GM23248 (cell line): Measurements from ENCODE around the gene PCDH20. TPM values are rescaled to one million over a fixed set of nuclear protein-coding genes. Genes with fewer than 3 reads are reported as not detected.
A peak's percentile ranks its signal among the peaks of the same experiment; 100 is the strongest.

ENCODE experiments used
- DNase-seq: peaks from one replicate; pipeline ENCODE4 v3.0.0-alpha.2; 2015
- H2AFZ ChIP-seq: fragments of 200-600 bp; sonication (generic); 2 replicates; pipeline ENCODE4 v1.6.1; 2016; ENCODE audit warnings: antibody characterized with exemption
- H3F3A ChIP-seq: fragments of 200-600 bp; sonication (generic); 2 replicates; pipeline ENCODE4 v1.6.1; 2016; ENCODE audit warnings: mild to moderate bottlenecking, antibody characterized with exemption, mixed run types; ENCODE audit not compliant: insufficient read depth
- H3K27ac ChIP-seq: fragments of 200-600 bp; sonication (generic); 2 replicates; pipeline ENCODE4 v1.5.1; 2016; ENCODE audit warnings: mild to moderate bottlenecking
- H3K27me3 ChIP-seq: fragments of 200-600 bp; sonication (generic); replicated peaks from 2 replicates; pipeline ENCODE4 v1.6.1; 2016; ENCODE audit warnings: mild to moderate bottlenecking; ENCODE audit not compliant: insufficient read depth
- H3K36me3 ChIP-seq: fragments of 200-600 bp; sonication (generic); 2 replicates; pipeline ENCODE4 v1.6.1; 2016; ENCODE audit warnings: low read depth, mild to moderate bottlenecking
- H3K4me1 ChIP-seq: fragments of 200-600 bp; sonication (generic); 2 replicates; pipeline ENCODE4 v1.6.1; 2016; ENCODE audit warnings: mild to moderate bottlenecking; ENCODE audit not compliant: insufficient read depth
- H3K4me2 ChIP-seq: fragments of 200-600 bp; sonication (generic); one replicate; pipeline ENCODE4 v1.6.1; 2016; ENCODE audit warnings: mild to moderate bottlenecking; ENCODE audit not compliant: unreplicated experiment
- H3K4me3 ChIP-seq: fragments of 200-600 bp; sonication (generic); 2 replicates; pipeline ENCODE4 v1.5.1; 2016; ENCODE audit warnings: mild to moderate bottlenecking
- H3K79me2 ChIP-seq: fragments of 200-600 bp; sonication (generic); 2 replicates; pipeline ENCODE4 v1.6.1; 2016; ENCODE audit warnings: mild to moderate bottlenecking; ENCODE audit not compliant: insufficient read depth
- H3K9ac ChIP-seq: fragments of 200-600 bp; sonication (generic); 2 replicates; pipeline ENCODE4 v1.6.1; 2016; ENCODE audit warnings: mild to moderate bottlenecking
- H3K9me2 ChIP-seq: fragments of 200-600 bp; sonication (generic); 2 replicates; pipeline ENCODE4 v1.6.1; 2016; ENCODE audit warnings: mixed run types, mild to moderate bottlenecking, moderate library complexity; ENCODE audit not compliant: insufficient read depth
- H3K9me3 ChIP-seq: fragments of 200-600 bp; sonication (generic); one replicate; pipeline ENCODE4 v1.6.1; 2017; ENCODE audit warnings: low read depth
- H4K20me1 ChIP-seq: fragments of 200-600 bp; sonication (generic); 2 replicates; pipeline ENCODE4 v1.6.0; 2016; ENCODE audit not compliant: insufficient read depth
- EZH2 ChIP-seq: fragments of 200-600 bp; sonication (generic); IDR thresholded peaks from 2 replicates; pipeline ENCODE4 v1.6.1; 2018; ENCODE audit warnings: antibody characterized with exemption, mild to moderate bottlenecking; ENCODE audit not compliant: insufficient read depth, poor library complexity, severe bottlenecking
- EZH2phosphoT487 ChIP-seq: fragments of 200-600 bp; sonication (generic); IDR thresholded peaks from 2 replicates; pipeline ENCODE4 v1.6.1; 2018; ENCODE audit warnings: antibody characterized with exemption, moderate library complexity, mild to moderate bottlenecking, low read depth; ENCODE audit not compliant: insufficient read depth
- WGBS, 2 experiments: methylation state at CpG; one replicate each; pipeline ENCODE4 v1.1.6; 2015 to 2017; ENCODE audit warnings: low lambda C conversion rate in 2 of 2, low coverage in 1 of 2; ENCODE audit errors: missing lambda C conversion rate in 2 of 2; 5-methylcytosine and 5-hydroxymethylcytosine counted together
- in situ Hi-C: fragments of 300-500 bp; cut with MboI; formaldehyde crosslinking; loops from 2 replicates; pipeline ENCODE4 v1.15.0; 2020
- polyA plus RNA-seq: library from polyadenylated mRNA; unstranded; fragments of >200 nt; fragmentation: Nextera tagmentation; extraction: Ambion mirVana; gene quantifications from 2 replicates; pipeline ENCODE4 v1.2.1, GENCODE V29; 2016
- total RNA-seq: library from RNA; depleted of rRNA; stranded (reverse); fragments of >200 nt; shearing (Covaris generic); gene quantifications from 2 replicates; pipeline ENCODE4 v1.2.3, GENCODE V29; 2014

PCDH20 gene
- total and polyA plus RNA-seq, 2 experiments from 2014 or later, result under 0.01 TPM; not detected in 1

DNA sequence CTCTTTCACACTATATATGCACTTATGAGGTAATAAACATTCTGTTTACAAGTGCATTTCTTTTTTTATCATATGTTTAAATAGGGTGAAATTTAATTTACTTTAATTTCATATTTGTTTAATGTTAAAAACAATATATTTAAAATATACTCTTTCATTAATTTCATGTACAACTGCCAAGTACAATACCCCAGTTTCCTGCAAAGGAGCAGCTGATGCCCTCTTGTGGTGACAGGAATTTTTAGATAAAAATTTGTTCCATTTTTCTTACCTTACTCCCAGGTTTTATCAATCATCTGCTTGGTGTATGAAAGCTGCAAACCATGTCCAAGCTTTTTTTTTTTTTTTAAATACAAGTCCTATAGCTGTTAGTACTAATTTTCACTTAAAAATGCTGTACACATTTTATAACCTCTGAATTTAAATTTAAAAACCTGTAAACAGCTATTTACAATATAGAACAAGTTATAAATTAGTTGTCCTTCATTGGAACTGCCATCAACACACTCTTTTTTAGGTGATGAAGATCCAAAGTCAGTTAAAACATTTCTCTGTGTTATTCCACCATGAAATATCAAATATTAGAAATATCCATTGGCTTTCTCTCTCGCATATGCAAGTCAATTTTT lies 4.9 kb downstream of the PCDH20 start:
- H3K4me2 ChIP-seq, result no peak overlapping the region
- no peaks in the 10 kb centered on the region for H3K36me3 ChIP-seq
- 14 to 23% methylated on average over 1 of the region's 1 CpG for WGBS, 2 experiments
- TF ChIP-seq EZH2, result no peak
- H3K9ac ChIP-seq, result no peak overlapping the region
- in situ Hi-C loops, result loop anchor here (25.0 kb wide), 1 partner anchor 948 kb away; no protein-coding TSS in a partner anchor
- DNase-seq, result peak; percentile 32
- no peaks in the 10 kb centered on the region for H3K9me3 ChIP-seq
- no peaks in the 10 kb centered on the region for H3K9me2 ChIP-seq
- no peak overlapping the region for H3K27ac ChIP-seq
- H3K79me2 ChIP-seq, result no peaks in the 10 kb centered on the region
- H3K4me1 ChIP-seq, result no peaks in the 10 kb centered on the region
- H2AFZ ChIP-seq, result no peak overlapping the region
- H3K27me3 ChIP-seq, result peaks cover 10% of the 10 kb centered on the region; the same call in 1 of the 2 replicates
- H4K20me1 ChIP-seq, result no peaks in the 10 kb centered on the region
- H3K4me3 ChIP-seq, result no peak overlapping the region
- H3F3A ChIP-seq, result no peaks in the 10 kb centered on the region

DNA sequence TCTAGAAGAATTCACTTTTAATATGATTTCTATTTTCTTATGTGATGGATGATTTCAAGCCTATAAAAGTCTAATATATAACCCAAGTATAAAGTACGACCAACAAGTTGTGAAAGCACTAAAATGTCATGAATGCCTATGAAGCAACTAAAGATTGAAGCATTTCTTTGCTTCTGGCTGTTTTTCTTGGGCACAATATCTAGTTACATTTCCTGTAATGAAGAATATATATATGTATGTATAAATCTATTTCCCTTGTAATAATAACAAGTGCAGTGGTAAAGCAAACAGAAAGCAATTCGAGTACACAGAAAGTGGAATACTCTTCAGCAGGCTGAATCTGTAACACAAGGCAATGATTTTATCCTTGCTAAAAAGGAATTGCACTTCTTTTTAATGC lies 5.4 kb downstream of the PCDH20 start:
- Histone ChIP-seq H4K20me1 (no peaks in the 10 kb centered on the region), H3K4me2 (no peak overlapping the region), H3K9ac (no peak overlapping the region), H3K9me3 (no peaks in the 10 kb centered on the region), H3K4me1 (no peaks in the 10 kb centered on the region), H3K36me3 (no peaks in the 10 kb centered on the region), H3K27ac (no peak overlapping the region), H3K4me3 (no peak overlapping the region), H3K9me2 (no peaks in the 10 kb centered on the region), H3F3A (no peaks in the 10 kb centered on the region), H2AFZ (no peak overlapping the region), H3K79me2 (no peaks in the 10 kb centered on the region), H3K27me3 (peaks cover 5% of the 10 kb centered on the region; the same call in 1 of the 2 replicates)
- 0% methylated on average over 2 of the region's 2 CpGs for WGBS, 2 experiments
- in situ Hi-C loops, result loop anchor here (25.0 kb wide), 1 partner anchor 948 kb away; no protein-coding TSS in a partner anchor
- no peak for DNase-seq
- no peak for TF ChIP-seq EZH2
- no peak for TF ChIP-seq EZH2phosphoT487

DNA sequence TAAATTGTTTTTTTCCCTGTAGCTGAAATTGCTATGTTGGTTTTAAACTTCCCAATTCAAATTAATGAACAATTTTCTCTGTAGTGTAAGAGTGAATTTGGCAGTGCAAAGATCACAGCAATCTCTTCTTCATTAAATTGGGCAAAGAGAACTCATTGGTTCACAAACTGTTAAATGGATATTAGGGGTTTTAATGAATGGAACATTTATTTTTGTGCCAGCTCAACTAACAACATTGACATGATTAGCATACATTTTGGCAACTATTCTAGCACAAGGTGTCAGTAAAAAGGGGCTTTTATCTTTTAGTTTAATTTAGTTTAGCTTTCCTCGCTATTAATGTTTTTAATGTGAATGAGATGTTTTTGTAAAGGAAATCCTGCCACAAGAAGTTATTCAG lies 7.1 kb downstream of the PCDH20 start:
- WGBS, 2 experiments, result 0 to 2% methylated on average over 1 of the region's 1 CpG
- H3K27ac ChIP-seq, result no peak overlapping the region
- H3K4me1 ChIP-seq, result no peaks in the 10 kb centered on the region
- no peak overlapping the region for H3K4me2 ChIP-seq
- H4K20me1 ChIP-seq, result no peaks in the 10 kb centered on the region
- no peak overlapping the region for H3K9ac ChIP-seq
- no peaks in the 10 kb centered on the region for H3K27me3 ChIP-seq
- in situ Hi-C loops, result loop anchor here (25.0 kb wide), 1 partner anchor 946 kb away; no protein-coding TSS in a partner anchor
- H3K9me2 ChIP-seq, result no peaks in the 10 kb centered on the region
- H2AFZ ChIP-seq, result no peak overlapping the region
- no peak for TF ChIP-seq EZH2phosphoT487
- no peak for TF ChIP-seq EZH2
- no peaks in the 10 kb centered on the region for H3K36me3 ChIP-seq
- H3F3A ChIP-seq, result no peaks in the 10 kb centered on the region
- no peak overlapping the region for H3K4me3 ChIP-seq
- H3K9me3 ChIP-seq, result no peaks in the 10 kb centered on the region
- H3K79me2 ChIP-seq, result no peaks in the 10 kb centered on the region
- no peak for DNase-seq

DNA sequence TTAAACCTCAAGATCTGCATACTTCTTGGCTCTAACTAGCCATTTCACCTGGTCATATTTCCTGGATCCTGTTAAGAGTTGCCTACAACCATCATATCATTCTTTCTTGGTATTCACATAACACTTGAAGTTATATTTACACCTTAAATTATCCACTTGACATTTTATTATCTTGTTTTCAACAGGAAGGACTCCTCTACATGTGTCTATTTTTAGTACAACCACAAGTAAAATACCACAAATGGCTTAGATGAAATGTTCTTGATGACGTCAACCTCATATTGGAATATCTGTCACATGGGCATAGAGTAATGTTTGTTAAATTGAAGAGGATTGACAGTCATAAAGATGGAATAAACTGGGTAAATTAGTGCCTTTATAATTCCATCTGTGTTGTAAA lies 9.4 kb downstream of the PCDH20 start:
- no peaks in the 10 kb centered on the region for H3K9me3 ChIP-seq
- H4K20me1 ChIP-seq, result no peaks in the 10 kb centered on the region
- H3K4me1 ChIP-seq, result no peaks in the 10 kb centered on the region
- no peak for DNase-seq
- in situ Hi-C loops, result loop anchor here (25.0 kb wide), 1 partner anchor 944 kb away; no protein-coding TSS in a partner anchor
- H3K9me2 ChIP-seq, result 0 out of 2 replicates have a peak, but pooled peaks cover 2% of the 10 kb centered on the region
- no peak overlapping the region for H3K4me3 ChIP-seq
- 44 to 50% methylated on average over 1 of the region's 1 CpG for WGBS, 2 experiments
- no peaks in the 10 kb centered on the region for H3F3A ChIP-seq
- no peak overlapping the region for H3K9ac ChIP-seq
- H3K27ac ChIP-seq, result no peak overlapping the region
- H3K79me2 ChIP-seq, result no peaks in the 10 kb centered on the region
- H3K4me2 ChIP-seq, result no peak overlapping the region
- H3K36me3 ChIP-seq, result no peaks in the 10 kb centered on the region
- H2AFZ ChIP-seq, result no peak overlapping the region
- H3K27me3 ChIP-seq, result no peaks in the 10 kb centered on the region
- TF ChIP-seq EZH2 (no peak), EZH2phosphoT487 (no peak)
